Trophoblast cell (in vitro differentiated cells and primary cell): ENCODE results near the gene C2CD4B.

ENCODE experiments used
- DNase-seq, 2 donors: peaks; one replicate each; pipeline ENCODE4 v3.0.0-alpha.2; 2016
- H2AFZ ChIP-seq: 2 replicates; pipeline ENCODE4 v1.6.1; 2013; ENCODE audit warnings: low read length, moderate library complexity, mild to moderate bottlenecking; ENCODE audit not compliant: insufficient read depth, poor library complexity
- H2AK5ac ChIP-seq: 2 replicates; pipeline ENCODE4 v1.6.1; 2013; ENCODE audit warnings: mild to moderate bottlenecking, low read length
- H2BK120ac ChIP-seq: 2 replicates; pipeline ENCODE4 v1.6.1; 2013; ENCODE audit warnings: low read length, mild to moderate bottlenecking, moderate library complexity; ENCODE audit not compliant: insufficient read depth, poor library complexity
- H2BK12ac ChIP-seq: 2 replicates; pipeline ENCODE4 v1.6.1; 2013; ENCODE audit warnings: mild to moderate bottlenecking, low read length, moderate library complexity
- H2BK5ac ChIP-seq: 2 replicates; pipeline ENCODE4 v1.6.1; 2013; ENCODE audit warnings: low read length, low read depth, moderate library complexity, mild to moderate bottlenecking; ENCODE audit not compliant: poor library complexity
- H3K14ac ChIP-seq: 2 replicates; pipeline ENCODE4 v1.6.1; 2013; ENCODE audit warnings: mild to moderate bottlenecking, low read length
- H3K18ac ChIP-seq: 2 replicates; pipeline ENCODE4 v1.6.1; 2013; ENCODE audit warnings: mild to moderate bottlenecking, low read length
- H3K23ac ChIP-seq: 2 replicates; pipeline ENCODE4 v1.6.1; 2013; ENCODE audit warnings: low read length
- H3K27ac ChIP-seq: 2 replicates; pipeline ENCODE4 v1.5.1; 2013; ENCODE audit warnings: low read depth, mild to moderate bottlenecking, inconsistent platforms, low read length, moderate library complexity
- H3K27me3 ChIP-seq: 2 replicates; pipeline ENCODE4 v1.6.1; 2013; ENCODE audit warnings: inconsistent platforms, mild to moderate bottlenecking, low read length, moderate library complexity; ENCODE audit not compliant: insufficient read depth
- H3K36me3 ChIP-seq, 2 experiments: 1 replicate in 1 of 2; 2 replicates in 1 of 2; pipeline ENCODE4 v1.6.1; 2013; ENCODE audit warnings: low read length in 2 of 2, mild to moderate bottlenecking in 2 of 2, moderate library complexity in 1 of 2; ENCODE audit not compliant: insufficient read depth in 2 of 2, control insufficient read depth in 1 of 2
- H3K4ac ChIP-seq: 2 replicates; pipeline ENCODE4 v1.6.1; 2013; ENCODE audit warnings: low read depth, mild to moderate bottlenecking, low read length, moderate library complexity
- H3K4me1 ChIP-seq, 2 experiments: 1 replicate in 1 of 2; 2 replicates in 1 of 2; pipeline ENCODE4 v1.6.1; 2013; ENCODE audit warnings: low read length in 2 of 2, mild to moderate bottlenecking in 2 of 2, moderate library complexity in 1 of 2; ENCODE audit not compliant: insufficient read depth in 2 of 2, control insufficient read depth in 1 of 2
- H3K4me2 ChIP-seq: 2 replicates; pipeline ENCODE4 v1.6.1; 2013; ENCODE audit warnings: inconsistent platforms, mild to moderate bottlenecking, low read length, moderate library complexity
- H3K4me3 ChIP-seq: 2 replicates; pipeline ENCODE4 v1.5.1; 2013; ENCODE audit warnings: mild to moderate bottlenecking, low read depth, low read length, inconsistent platforms
- H3K79me1 ChIP-seq: one replicate; pipeline ENCODE4 v1.6.1; 2013; ENCODE audit warnings: low read length
- H3K79me2 ChIP-seq: 2 replicates; pipeline ENCODE4 v1.6.1; 2013; ENCODE audit warnings: low read length, mild to moderate bottlenecking; ENCODE audit not compliant: control insufficient read depth, insufficient read depth, poor library complexity
- H3K9ac ChIP-seq: 2 replicates; pipeline ENCODE4 v1.6.1; 2013; ENCODE audit warnings: mild to moderate bottlenecking, low read length
- H3K9me3 ChIP-seq: 2 replicates; pipeline ENCODE4 v1.6.1; 2013; ENCODE audit warnings: low read depth, mild to moderate bottlenecking, control low read depth, inconsistent platforms, low read length; ENCODE audit not compliant: insufficient read depth
- H4K12ac ChIP-seq: 2 replicates; pipeline ENCODE4 v1.6.1; 2013; ENCODE audit warnings: low read depth, mild to moderate bottlenecking, low read length, moderate library complexity
- H4K8ac ChIP-seq: 2 replicates; pipeline ENCODE4 v1.6.1; 2013; ENCODE audit warnings: low read depth, mild to moderate bottlenecking, low read length, moderate library complexity
- H4K91ac ChIP-seq: one replicate; pipeline ENCODE4 v1.6.1; 2013; ENCODE audit warnings: low read depth, mild to moderate bottlenecking, low read length, moderate library complexity
- WGBS: extraction: QIAGEN DNeasy Blood & Tissue Kit; methylation state at CpG from one replicate; pipeline ENCODE4 v1.1.7; 2013; ENCODE audit warnings: missing lambda C conversion rate; ENCODE audit not compliant: insufficient read length, insufficient coverage; ENCODE audit errors: extremely low coverage; 5-methylcytosine and 5-hydroxymethylcytosine counted together

The C2CD4B gene

GRCh38 chr15:62141200-62141599 is 23.9 kb downstream of the C2CD4B start:
- Histone ChIP-seq H3K79me2 (no peaks in the 10 kb centered on the region), H3K14ac (no peak overlapping the region), H4K12ac (no peak overlapping the region), H2AFZ (no peak overlapping the region), H3K4ac (no peak overlapping the region), H3K27me3 (no peaks in the 10 kb centered on the region), H3K18ac (no peak overlapping the region), H3K79me1 (no peaks in the 10 kb centered on the region), H3K4me1 (no peaks in the 10 kb centered on the region), H3K27ac (no peak overlapping the region), H3K23ac (no peak overlapping the region), H3K9ac (no peak overlapping the region), H3K4me2 (no peak overlapping the region), H2BK120ac (no peak overlapping the region), H2BK12ac (no peak overlapping the region), H3K4me3 (no peak overlapping the region), H2AK5ac (no peak overlapping the region), H4K8ac (no peak overlapping the region), H3K36me3 (no peaks in the 10 kb centered on the region), H4K91ac (no peak overlapping the region), H2BK5ac (no peak overlapping the region), H3K9me3 (no peaks in the 10 kb centered on the region)
- no CpG with 5 or more reads among the region's 1 CpG for WGBS
- DNase-seq = no peak

- Histone ChIP-seq H3K23ac (no peak overlapping the region), H3K79me1 (no peaks in the 10 kb centered on the region), H2BK5ac (no peak overlapping the region), H4K8ac (no peak overlapping the region), H3K79me2 (no peaks in the 10 kb centered on the region), H3K36me3 (no peaks in the 10 kb centered on the region), H3K4me1 (no peaks in the 10 kb centered on the region), H3K4ac (no peak overlapping the region), H4K12ac (no peak overlapping the region), H3K18ac (no peak overlapping the region), H2AK5ac (no peak overlapping the region), H4K91ac (no peak overlapping the region), H3K4me3 (no peak overlapping the region), H2BK120ac (no peak overlapping the region), H2BK12ac (no peak overlapping the region), H3K9ac (no peak overlapping the region), H3K14ac (no peak overlapping the region), H3K27me3 (no peaks in the 10 kb centered on the region), H2AFZ (no peak overlapping the region), H3K4me2 (no peak overlapping the region), H3K9me3 (no peaks in the 10 kb centered on the region), H3K27ac (no peak overlapping the region)
- no peak for DNase-seq
- no CpG with 5 or more reads among the region's 5 CpGs for WGBS
These were observed 27.0 kb downstream of the C2CD4B start for GRCh38 chr15:62138124-62138523.

- no peak overlapping the region for H4K8ac ChIP-seq
These were observed 27.9 kb downstream of the C2CD4B start for GRCh38 chr15:62136911-62137865.

GRCh38 chr15:62135532-62136134 is 29.5 kb downstream of the C2CD4B start:
- no CpG with 5 or more reads among the region's 9 CpGs for WGBS
- no peak overlapping the region for H2BK12ac ChIP-seq
- no peak overlapping the region for H2BK5ac ChIP-seq
- H3K4me2 ChIP-seq = no peak overlapping the region
- no peaks in the 10 kb centered on the region for H3K79me1 ChIP-seq
- no peak overlapping the region for H4K91ac ChIP-seq
- H2AK5ac ChIP-seq = no peak overlapping the region
- H3K36me3 ChIP-seq = no peaks in the 10 kb centered on the region
- DNase-seq = no peak
- H4K8ac ChIP-seq = no peak overlapping the region
- no peak overlapping the region for H3K4ac ChIP-seq
- H2BK120ac ChIP-seq = no peak overlapping the region
- no peak overlapping the region for H4K12ac ChIP-seq
- H3K4me3 ChIP-seq = no peak overlapping the region
- no peak overlapping the region for H2AFZ ChIP-seq
- no peak overlapping the region for H3K18ac ChIP-seq
- H3K27me3 ChIP-seq = no peaks in the 10 kb centered on the region
- H3K9me3 ChIP-seq = no peaks in the 10 kb centered on the region
- no peaks in the 10 kb centered on the region for H3K4me1 ChIP-seq
- H3K79me2 ChIP-seq = no peaks in the 10 kb centered on the region
- H3K23ac ChIP-seq = no peak overlapping the region
- no peak overlapping the region for H3K9ac ChIP-seq
- H3K14ac ChIP-seq = no peak overlapping the region
- H3K27ac ChIP-seq = no peak overlapping the region

More at GRCh38 chr15:62136911-62137865, 27.9 kb downstream of the C2CD4B start:
- Histone ChIP-seq H3K36me3 (no peaks in the 10 kb centered on the region), H3K4me1 (no peaks in the 10 kb centered on the region), H4K91ac (no peak overlapping the region), H3K27me3 (no peaks in the 10 kb centered on the region), H3K9ac (no peak overlapping the region), H3K18ac (no peak overlapping the region), H3K79me2 (no peaks in the 10 kb centered on the region), H4K12ac (no peak overlapping the region), H2BK5ac (no peak overlapping the region), H2AK5ac (no peak overlapping the region), H3K27ac (no peak overlapping the region), H3K9me3 (no peaks in the 10 kb centered on the region), H2BK12ac (no peak overlapping the region), H2BK120ac (no peak overlapping the region), H3K79me1 (no peaks in the 10 kb centered on the region), H2AFZ (no peak overlapping the region), H3K4me2 (no peak overlapping the region), H3K4ac (no peak overlapping the region), H3K23ac (no peak overlapping the region), H3K4me3 (no peak overlapping the region), H3K14ac (no peak overlapping the region)
- no peak for DNase-seq
- WGBS = no CpG with 5 or more reads among the region's 3 CpGs
